ENCODE results near the gene NFIX.

Gene NFIX

DNA sequence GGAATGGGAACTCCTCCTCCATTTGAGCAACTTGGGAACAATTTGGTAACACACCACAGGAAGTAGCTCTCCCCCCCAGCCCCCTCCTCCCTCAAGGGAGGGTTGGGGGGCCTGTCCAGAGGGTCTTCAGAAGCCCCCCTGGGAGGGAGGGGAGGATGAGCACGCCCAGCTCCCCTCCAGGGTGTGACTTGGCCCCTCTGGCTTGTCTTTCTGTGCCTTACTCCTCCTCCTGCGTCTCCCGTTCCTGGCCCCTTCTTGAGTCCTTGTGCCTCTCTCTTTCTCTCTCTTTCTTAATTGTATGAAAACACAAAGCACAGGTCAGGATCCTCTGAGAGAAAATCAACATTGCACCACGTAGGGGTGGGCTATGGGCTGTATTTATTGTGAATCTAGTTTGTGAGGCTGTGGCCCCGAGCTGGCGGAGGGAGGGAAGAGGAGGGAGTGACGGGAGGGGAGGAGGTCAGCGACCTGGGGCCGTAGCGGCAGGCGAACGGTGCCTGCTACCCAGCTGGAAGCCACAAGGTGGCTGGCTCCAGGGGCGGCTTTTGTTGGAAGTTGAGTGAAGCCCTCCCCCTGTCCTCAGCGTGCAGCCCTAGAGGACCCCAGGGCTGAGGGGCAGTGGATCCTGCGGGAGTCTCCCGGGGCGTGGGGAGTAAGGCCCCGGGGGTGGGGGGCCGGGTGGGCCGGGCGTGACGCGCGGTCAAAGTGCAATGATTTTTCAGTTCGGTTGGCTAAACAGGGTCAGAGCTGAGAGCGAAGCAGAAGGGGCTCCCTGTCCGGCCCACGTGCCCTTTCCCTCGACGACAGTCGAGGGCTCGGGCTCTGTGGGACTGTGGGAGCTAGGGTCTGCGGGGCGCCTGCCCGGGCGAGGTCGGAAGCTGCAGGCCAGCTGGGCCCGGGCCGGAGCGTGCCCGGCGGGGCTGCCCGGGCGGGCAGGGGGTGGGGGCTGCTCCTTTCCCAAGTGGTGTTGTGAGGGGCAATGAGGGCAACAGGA is 101.0 kb downstream of the NFIX start:
- peak; percentile 63 for DNase-seq

DNA sequence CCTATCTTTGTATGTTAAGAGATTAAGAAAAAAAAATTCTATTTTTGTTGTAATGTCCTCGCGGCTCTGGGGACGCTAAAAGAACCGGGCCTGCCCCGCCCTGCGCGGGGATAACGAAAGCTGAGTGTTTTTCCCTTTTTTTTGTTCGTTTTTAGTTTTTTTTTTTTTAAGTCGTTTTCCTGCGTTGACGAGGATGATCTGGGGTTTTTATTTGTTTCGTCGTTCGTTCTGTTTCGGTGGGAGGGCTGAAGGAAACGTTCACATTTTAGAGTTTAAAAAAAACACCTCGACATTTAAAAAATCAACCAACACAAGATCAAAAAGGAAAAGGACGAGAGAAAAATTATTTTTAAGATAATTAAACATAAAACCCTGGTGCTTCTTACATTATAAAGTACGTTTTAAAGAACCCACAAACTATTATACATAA is 101.8 kb downstream of the NFIX start:
- no peak for DNase-seq

DNA sequence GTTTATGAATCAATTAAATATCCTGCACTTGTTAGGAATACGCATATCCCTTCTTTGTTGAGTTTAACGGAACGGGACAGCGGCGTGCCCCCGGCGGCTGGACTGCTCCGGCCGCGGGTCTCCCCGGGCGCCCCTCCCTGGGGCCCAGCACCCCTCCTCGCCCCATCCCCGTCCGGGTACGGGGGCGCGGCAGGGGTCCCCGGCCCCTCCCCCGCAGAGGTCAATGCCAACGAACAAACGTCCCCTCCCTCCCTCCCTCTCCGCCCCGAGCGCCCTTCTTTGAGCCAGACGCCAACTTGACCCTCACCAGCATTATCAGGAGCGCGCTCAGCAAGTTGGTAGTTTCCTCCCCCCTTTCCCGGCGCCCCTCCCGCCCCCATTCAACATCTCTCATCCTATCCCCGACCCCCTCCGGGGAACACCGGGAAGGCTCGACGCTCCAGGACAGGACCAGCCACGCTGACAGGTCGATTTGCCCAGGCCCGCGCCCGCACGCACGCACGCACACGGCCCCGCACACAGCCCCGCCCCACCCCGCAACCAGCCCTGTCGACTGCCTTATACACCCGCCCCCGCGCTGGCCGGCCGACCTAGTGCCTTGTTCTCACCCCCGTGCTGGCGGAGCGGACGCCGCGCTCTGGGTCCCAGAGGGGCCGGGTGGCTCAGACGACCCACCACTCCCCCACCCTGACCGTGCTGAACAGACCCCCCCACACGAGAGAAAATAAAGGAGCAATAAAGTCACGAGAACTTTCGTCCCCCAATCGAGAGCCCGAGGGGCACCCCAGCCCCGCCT is 102.4 kb downstream of the NFIX start:
- no peak for DNase-seq

DNA sequence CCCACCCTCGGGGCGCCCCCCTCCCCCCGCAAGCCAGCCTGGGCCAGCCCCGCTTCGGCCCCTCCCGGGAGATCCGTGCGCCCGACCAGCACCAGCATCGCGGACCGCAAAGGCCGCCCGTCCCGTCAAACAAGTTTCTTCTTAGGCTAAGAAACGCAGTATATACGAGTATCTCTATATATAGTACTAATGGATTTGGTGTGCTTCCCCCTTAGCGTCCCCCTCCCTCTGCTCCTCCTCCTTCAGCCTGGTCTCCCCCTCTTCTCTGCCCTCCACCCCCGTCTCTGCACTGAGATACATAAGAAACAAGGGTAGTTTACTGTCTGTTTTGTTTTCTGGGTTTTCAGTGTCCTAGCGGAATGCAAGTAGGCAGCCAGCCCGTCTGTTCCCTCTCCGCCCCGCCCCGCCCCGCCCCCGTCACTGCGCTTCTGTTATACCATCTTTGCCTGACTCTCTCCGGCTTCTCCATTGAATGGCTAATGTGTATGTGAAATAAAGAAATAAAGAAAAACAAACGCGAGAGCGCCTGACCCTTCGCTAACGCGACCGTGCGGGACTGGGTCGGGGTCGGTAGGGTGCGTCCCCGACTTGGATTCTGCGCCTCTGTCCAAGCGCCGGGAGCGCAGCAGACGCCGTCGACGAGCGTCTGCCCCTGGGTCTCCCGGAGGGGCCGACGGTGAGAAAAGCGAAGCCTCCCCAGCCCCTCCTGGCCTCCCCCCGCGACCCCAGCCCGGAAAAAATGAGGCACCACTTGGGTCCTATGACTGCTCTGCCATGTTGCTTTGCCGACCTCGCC is 103.2 kb downstream of the NFIX start:
- DNase-seq, result no peak

DNA sequence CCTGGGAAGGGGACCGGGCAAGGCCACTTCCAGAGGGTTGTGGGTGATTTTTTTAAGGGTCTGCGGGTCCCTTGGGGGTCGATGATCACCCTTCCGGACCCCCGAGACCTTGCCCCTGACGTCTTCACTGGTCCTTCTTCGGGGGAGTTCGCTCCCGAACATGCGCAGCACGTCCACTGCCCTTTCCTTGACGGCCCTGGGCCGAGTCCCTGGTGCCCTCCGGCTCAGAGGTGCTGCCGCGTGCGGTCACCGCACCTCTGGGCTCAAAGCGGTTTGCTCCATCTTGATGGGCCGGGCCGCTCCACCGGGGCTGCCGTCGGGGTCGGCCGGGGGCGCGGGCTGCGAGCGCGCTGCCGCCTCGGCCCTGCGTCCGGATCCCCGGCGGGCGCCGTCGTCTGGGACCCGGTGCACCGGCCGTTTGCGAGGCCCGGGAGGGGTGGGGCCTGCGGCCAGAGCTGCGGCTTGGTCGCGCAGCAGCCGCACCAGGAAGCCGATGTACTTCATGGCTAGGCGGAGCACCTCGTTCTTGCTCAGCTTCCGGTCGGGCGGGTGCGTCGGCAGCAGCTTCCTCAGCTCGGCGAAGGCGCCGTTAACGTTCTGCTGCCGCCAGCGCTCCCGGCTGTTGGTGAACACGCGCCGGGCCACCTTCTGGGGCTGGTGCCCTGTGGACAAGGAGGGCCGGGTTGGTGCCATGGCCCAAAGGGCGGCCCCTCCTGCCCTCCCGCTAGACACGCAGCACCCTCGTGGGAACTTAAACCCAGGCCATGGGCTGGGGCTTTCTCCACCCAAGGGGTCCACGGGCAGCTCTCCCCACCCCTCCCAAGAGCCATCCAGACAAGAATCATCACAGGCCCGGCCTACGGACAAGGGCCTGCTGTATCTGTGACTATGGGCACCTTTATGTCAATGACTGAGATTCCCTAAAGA is 104.1 kb downstream of the NFIX start:
- DNase-seq, result no peak

DNA sequence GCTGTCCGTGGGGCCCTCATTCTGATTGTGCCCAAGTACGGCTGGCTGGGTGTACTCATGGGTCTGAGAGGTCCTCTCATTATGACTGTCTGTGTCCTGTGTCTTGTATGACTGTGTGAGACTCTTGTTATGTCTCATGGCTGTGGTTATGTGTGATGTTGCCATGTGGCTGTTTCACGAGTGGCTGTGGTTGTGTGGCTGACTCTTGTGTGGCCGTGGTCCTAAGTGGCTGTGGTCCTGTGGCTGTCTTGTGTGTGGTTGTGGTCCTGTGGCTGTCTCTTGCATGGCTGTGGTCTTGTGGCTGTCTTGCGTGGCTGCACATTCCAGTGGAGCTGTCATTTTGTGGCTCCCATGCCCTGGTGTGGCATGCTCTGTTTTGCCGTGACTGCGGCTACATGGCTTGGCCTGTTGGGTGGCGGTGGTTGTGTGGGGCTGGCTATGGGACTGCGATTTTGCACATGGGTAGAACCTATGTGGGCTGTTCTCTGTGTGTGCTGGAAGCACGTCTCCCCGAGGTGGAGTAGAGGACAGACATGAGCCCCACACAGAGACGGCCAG is 104.8 kb downstream of the NFIX start:
- DNase-seq, result no peak

DNA sequence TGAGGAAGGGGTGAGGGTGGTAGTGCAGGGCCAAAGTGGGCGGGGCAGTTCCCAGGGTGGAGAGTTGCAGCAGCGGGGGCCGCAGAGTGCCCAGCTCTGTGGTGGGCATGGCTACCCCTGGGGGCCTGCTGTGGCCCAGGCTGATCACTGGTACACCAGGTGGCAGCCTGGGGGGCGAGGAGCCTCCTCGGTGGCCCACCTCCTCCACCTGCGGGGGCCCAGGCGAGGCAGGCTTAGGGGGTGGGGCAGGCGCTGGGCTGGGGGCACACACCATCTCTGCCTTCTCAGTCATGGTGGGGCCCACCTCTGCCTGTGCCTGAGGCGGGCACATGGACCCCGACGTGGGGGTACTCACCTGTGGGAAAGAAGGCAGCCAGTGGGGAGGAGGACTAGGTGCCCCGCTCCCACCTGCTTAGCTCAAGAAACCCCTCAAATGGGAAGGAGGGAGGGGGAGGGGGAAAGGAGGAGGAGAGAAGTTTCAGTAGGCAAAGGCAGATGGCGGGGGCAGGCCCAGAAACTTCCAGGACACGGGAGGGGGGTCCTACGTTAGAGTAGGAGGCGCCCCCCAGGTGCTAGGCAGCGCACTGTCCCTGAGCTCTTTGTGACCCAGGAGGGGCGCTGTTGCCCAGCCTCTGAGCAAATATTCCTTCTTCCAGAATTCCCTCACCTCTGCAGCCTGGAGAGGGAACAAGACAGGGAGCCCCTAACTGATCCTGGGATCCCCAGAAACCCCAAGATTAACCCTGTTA is 105.7 kb downstream of the NFIX start:
- peak; percentile 63 for DNase-seq

DNA sequence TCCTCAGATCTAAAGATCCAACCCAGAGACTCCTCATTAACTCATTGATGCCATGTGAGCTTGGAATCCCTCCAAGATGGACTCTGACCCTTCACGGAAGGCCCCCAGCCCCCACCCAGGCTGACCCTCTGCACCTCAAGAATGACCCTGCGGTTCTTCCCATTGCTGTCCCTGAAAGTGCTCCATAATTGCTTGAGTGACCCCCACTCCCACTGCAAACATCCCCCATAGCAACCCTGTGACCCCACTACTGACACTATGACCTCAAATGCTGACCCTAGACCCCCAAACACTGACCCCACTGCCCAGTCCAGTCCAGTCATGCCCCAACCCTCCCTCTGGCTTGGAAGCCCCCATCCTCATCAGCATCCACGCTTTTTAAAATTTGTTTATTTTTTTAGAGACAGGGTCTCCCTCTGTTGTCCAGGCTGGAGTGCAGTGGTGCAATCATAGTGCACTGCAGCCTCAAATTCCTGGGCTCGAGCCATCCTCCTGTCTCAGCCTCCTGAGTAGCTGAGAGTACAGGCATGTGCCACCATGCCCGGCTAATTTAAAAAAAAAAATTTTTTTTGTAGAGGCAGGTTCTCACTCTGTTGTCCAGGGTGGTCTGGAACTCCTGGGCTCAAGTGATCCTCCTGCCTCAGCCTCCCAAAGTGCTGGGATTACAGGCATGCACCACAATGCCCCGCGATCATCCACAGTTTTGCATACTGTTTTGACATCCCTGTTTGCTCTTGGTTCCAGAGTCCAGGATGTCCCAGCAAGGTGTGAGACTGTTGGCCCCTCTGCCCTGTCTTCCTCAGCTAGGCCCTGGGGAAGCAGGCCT is 106.5 kb downstream of the NFIX start:
- DNase-seq, result no peak

DNA sequence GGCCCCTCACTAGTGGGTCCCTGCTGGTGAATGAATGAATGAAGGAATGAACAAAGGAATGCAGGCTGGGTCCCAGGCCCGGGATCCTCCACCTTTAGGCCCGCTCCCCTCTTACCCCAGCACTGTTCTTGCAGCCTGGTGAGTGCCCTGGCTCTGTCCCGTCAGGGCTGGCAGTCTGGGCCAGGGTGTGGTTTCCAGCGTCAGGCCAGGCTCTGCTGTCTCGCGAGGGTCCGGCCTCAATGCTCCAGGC is 107.1 kb downstream of the NFIX start:
- DNase-seq, result no peak

DNA sequence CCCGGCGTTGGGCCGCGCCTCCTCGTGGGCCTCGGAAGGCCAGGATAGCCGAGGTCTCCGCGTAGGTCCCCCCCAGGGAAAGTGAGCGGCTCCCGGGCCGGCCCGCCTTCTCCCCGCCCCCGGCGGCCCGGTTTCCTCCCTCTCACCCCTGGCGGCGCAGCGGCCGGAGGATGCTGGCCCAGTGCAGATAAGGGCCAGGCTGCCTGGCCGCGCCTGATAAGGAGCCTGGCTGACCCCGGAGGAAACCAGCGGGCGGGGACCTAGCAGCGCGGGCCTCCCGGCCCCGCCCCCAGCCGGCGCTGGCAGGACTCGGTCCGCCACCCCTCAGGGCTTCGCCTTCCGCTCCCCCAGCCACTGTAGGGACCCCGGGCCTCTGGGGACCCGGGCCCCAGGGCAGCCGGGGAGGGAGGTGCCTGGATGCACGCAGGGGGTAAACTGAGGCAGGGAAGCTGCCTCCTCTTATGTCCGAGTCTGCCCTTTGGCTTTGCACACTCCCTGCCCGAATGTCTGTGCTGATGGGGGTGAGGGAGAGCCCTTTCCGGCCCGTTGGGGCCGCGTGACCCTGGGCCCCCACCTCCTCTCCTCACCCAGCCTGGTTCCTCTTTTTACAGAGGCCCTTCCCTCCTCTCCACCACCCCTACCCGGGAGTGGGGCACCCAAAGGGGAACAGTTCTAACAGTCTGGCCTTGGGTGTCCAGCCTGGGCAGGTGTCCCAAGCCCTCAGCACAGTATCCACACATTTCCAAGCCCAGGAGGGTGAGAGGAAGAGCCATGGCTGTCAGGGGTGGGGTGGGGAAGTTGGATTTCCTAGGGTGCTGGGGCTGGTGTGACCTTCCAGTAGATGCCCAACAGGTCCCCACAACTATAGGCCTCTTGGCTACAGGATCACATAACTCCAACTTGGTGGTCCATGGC is 107.6 kb downstream of the NFIX start, which contains the start of gene LYL1:
Gene LYL1 (minus strand): TSS at position 193 of the 915 bp plus-strand sequence. CDS start 1,687 bp downstream, outside the sequence.
- peak; percentile 57 for DNase-seq

DNA sequence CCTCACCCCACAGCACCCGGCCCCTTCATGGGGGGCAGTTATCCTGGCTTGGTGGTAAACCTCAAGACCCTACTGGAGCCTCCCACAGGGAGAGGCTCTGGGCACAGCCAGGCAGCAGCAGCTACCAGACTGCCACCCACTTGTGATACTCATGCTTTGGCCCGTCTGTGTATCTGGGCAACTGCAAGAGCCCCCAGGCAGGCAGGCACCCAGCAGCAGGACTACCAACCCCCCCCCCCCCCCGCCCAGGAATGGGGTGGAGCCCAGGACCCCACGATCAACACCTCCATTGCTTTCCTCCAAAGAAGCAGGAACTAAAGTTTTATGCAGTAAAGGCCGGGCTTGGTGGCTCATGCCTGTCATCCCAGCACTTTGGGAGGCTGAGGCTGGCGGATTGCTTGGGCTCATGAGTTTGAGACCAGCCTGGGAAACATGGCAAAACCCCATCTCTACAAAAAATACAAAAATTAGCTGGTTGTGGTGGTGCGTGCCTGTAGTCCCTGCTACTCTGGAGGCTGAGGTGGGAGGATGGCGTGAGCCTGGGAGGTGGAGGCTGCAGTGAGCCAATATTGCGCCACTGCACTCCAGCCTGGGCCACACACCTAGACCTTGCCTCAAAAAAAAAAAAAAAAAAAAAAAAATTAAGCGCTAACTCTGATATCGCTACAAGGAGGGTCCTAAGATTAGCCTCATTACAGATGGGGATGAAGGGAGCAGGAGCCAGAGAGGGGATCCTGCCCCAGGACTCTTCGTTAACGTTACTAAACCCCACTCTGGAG is 108.5 kb downstream of the NFIX start:
- DNase-seq, result no peak

DNA sequence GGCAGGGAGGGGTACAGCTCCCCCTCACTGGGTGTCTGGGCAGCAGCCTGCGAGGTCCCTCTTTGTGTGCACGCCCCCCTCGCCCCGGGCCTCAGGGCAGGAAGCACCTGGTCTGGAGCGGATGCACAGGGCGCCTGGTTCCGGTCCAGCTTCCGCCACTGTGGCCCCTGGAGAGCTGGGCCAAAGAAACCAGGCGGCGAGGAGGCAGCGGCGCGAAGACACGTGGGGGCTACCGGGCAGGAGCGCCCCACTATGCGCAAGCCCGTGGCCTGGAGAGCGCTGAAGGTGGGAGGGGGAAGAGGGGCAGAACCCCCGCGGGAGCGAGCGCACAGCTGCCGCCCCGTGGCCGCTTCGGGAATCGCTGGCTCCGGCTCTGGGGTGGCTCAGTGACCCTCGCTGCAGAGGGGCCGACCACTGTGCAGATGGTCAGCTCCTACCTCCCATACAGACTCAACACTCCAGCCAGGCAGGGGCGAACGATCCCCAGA is 109.1 kb downstream of the NFIX start:
- peak; percentile 60 for DNase-seq

DNA sequence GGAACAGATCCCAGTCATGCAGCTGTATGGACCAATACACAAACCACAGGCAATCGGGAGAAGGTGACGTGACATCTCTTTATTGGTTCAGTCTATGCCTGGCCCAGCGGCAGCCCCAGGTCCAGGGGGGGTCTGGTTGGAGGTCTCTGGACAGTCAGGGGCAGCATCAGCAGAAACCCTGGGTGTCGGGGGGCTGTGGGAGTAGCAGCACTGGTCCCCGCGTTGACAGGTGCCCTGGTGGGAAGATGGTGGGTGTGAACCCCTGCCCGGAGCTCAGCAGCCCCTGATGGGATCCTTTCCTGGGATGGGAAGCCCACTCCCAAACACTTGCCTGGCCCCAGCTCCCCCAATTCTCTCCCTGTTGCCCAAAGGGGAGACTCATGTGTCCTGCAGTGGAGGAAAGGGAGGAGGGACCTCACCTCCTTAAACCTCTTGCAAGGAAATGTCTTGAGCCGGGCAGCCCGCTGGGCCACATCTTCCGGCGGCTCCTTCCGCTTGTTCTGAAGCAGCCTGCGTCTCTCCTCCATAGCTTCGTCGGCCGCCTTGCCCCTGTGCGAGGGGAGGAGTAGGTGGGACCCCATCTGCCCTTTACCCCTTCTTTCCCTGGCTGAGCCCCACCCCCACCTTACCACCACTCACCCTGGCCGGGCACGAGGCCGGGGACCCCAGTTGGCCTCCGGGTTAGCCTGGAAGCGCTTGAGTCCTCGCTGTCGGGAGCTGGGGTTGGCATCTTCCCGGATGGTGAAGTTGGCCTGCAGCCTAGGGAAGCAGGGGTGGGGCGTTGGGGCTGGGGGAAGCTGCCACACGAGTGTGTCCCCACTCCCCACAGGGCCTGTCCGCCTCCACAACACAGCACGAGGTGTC is 109.8 kb downstream of the NFIX start:
- DNase-seq, result no peak

DNA sequence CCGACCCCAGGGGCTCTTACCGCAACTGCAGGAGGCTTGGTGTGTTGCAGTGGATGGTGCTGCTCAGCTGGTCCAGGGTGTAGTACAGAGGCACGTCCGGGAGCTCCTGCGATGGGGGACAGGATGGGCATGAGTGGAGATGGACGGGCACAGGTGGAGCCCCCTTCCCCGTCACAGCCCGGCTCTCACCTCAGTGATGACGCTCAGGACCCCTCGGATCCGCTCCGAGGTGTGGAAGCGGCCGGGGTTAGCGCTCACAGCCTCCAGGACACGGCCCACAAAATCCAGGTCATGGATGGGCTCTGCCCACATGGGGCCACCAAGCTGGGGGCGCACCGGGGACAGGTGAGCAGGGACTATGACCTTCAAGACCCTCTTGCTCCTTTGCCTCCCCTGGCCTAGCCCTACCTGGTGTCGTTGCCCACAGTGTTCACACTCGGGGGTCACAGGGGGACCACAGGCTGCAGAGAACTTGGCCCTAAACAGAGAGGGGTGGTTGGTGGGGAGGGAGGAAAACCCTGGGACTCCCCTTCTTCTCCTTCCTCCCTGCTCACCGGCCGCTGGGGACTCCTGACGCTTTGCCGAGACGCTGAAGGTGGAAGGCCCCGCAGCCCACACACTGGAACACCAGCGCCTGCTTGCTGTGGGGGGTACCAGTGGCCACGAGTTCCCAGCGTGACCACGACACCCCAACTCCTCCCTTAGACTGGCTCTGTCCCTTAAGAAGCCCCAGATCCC is 114.3 kb downstream of the NFIX start:
- no peak for DNase-seq

DNA sequence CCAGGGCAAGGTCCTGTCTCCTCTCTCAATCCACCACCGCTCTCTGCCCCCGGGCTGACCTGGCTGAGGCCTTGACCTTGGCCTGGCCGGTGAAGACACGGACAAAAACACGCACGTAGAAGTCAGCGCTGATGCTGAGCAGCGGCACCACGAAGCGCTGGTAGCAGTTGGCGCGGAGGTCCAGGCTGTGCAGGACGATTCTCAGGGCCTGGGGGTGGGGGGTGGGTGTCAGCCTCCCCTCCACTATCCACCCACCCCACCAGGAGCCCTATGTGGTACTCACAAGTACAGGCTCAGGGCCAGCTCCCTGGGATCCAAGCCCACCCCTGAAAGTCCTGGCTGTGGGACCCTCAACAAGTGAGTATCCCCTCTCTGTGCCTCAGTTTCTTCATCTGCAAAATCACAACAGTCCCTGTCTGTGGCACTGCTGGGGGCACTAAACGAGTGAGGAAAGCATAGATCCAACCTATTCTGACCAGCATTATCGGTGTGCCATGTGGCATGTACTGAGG is 114.9 kb downstream of the NFIX start:
- no peak for DNase-seq

DNA sequence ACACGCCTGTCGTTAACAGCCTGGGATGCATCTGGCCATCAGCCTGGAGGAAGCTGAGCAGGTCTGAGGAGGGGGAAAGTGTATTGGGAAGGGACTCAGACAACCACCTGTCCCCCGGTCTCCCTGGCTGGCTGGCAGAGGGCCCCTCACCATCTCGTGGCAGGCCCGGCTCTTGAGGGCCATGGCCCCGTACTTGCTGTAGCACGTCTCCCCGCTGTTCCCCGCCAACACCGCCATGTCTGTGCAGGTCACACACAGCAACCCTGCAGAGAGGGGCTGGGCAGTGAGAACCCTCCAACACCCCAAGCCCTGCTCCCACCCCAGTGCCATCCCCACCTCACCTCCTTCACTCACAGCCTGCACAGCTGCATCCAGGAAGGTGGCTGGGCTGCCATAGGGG is 117.3 kb downstream of the NFIX start:
- no peak for DNase-seq
